Type B pancreatic cell (in vitro differentiated cells): ENCODE measurements around the gene CDHR2. TPM values are rescaled to one million over a fixed set of nuclear protein-coding genes. Genes with fewer than 3 reads are reported as not detected.
A peak's percentile ranks its signal among the peaks of the same experiment; 100 is the strongest.

ENCODE experiments used
- DNase-seq: peaks from one replicate; pipeline ENCODE4 v3.0.0; 2021; ENCODE audit warnings: mixed read lengths; ENCODE audit not compliant: unreplicated experiment; ENCODE audit errors: extremely low spot score
- H3K27ac Mint-ChIP-seq: 2 replicates; pipeline ENCODE4 v1.8.0; 2021; ENCODE audit warnings: mild to moderate bottlenecking, mixed read lengths
- H3K27me3 Mint-ChIP-seq: 2 replicates; pipeline ENCODE4 v1.8.0; 2021; ENCODE audit warnings: mixed read lengths
- H3K36me3 Mint-ChIP-seq: 2 replicates; pipeline ENCODE4 v1.8.0; 2021; ENCODE audit warnings: mixed read lengths
- H3K4me1 Mint-ChIP-seq: one replicate; pipeline ENCODE4 v1.8.0; 2021; ENCODE audit warnings: mixed read lengths; ENCODE audit not compliant: unreplicated experiment
- H3K4me3 Mint-ChIP-seq: 2 replicates; pipeline ENCODE4 v1.8.0; 2021; ENCODE audit warnings: mild to moderate bottlenecking, mixed read lengths
- H3K9me3 Mint-ChIP-seq: 2 replicates; pipeline ENCODE4 v1.8.0; 2021; ENCODE audit warnings: mixed read lengths
- CTCF ChIP-seq: fragments of 200-600 bp; sonication (generic); conservative IDR thresholded peaks from 2 replicates; pipeline ENCODE4 v1.5.0; 2021; ENCODE audit warnings: antibody characterized with exemption, mild to moderate bottlenecking
- total RNA-seq: library from RNA; stranded (reverse); gene quantifications from 2 replicates; pipeline ENCODE4 v1.2.1, GENCODE V29; 2021; ENCODE audit warnings: low replicate concordance

The CDHR2 gene
- total RNA-seq, 1 donor from 2014 or later: 4.1 TPM

GRCh38 chr5:176536902-176537553, 12.1 kb upstream of the CDHR2 start, which contains the start of gene RNF44:
Gene RNF44 (minus strand): TSS chr5:176537402. CDS start chr5:176532472, 4,930 bp downstream.
- Mint-ChIP-seq H3K4me3 (peak within 1 kb of the TSS; percentile 99), H3K36me3 (peaks cover 3% of the 10 kb centered on the region), H3K27ac (peak within 1 kb of the TSS; percentile 100), H3K9me3 (no peaks in the 10 kb centered on the region), H3K27me3 (no peaks in the 10 kb centered on the region), H3K4me1 (peaks cover 52% of the 10 kb centered on the region)
- TF ChIP-seq CTCF: no peak
- peak; percentile 99 for DNase-seq

- no peak for TF ChIP-seq CTCF
- Mint-ChIP-seq H3K4me1 (peaks cover 58% of the 10 kb centered on the region), H3K27me3 (no peaks in the 10 kb centered on the region), H3K4me3 (peak overlapping the region; percentile 99), H3K36me3 (peaks cover 3% of the 10 kb centered on the region), H3K27ac (peak overlapping the region; percentile 100), H3K9me3 (no peaks in the 10 kb centered on the region)
- DNase-seq: peak; percentile 96
These were observed 11.4 kb upstream of the CDHR2 start for GRCh38 chr5:176537554-176538229.

DNA sequence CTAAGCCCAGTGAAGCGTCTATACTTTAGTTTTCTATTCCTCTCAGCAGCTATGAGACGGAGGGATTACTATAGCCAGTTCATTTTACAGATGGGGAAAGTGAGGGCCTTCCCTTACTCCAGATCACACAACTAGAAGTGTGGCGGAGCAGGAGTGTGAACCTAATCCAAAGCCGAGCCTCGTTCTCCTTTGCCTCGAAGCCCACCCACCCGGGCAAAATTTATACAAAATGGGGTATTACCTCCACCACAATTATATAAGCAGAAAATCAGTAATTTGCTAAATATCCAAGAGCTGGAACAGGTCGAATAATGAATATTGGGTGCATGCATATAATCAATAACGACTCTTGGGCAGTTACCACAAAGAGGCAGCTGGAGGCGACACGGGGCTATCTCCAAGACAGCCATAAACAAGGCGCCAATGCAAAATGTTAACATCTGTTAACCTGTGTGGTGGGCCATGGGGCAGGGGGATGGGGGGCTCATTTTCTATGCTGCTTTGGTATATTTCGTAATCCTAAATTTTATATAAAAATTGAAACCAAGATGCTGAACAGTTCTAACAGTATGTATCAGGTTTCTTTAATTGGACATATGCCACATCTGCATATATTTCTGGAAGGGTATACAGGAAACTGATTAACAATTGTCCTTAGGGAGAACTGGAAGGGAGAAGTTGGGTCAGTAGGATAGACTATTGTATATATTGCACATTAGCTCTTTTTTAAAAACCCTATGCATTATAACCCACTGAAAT, 10.7 kb upstream of the CDHR2 start:
- H3K27ac Mint-ChIP-seq: peak overlapping the region; percentile 100
- H3K9me3 Mint-ChIP-seq: no peaks in the 10 kb centered on the region
- DNase-seq: no peak
- no peak for TF ChIP-seq CTCF
- peaks cover 3% of the 10 kb centered on the region for H3K36me3 Mint-ChIP-seq
- H3K27me3 Mint-ChIP-seq: no peaks in the 10 kb centered on the region
- peaks cover 55% of the 10 kb centered on the region for H3K4me1 Mint-ChIP-seq
- peak overlapping the region; percentile 99 for H3K4me3 Mint-ChIP-seq

DNA sequence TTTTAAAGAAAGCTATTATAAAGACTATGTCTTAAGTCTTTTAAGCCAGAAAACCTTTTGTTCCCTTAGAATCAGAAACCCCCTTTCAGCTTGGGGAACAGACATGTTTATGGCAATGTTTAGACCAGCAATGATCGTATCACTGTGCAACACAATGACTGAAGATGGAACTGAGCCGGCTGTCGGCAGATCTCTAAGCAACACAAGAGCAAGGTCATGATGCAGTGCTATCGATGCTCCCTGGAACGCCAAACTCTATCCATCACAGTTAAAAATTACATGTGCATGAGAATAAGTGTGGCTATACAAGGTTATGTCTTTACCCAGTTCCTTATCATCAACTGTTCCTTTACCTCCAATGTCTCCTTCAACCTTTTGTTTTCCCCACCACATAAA, 10.2 kb upstream of the CDHR2 start:
- Mint-ChIP-seq H3K4me3 (no peak overlapping the region), H3K36me3 (peaks cover 3% of the 10 kb centered on the region), H3K27me3 (no peaks in the 10 kb centered on the region), H3K9me3 (no peaks in the 10 kb centered on the region), H3K4me1 (peaks cover 50% of the 10 kb centered on the region), H3K27ac (no peak overlapping the region)
- DNase-seq: no peak
- TF ChIP-seq CTCF: no peak

GRCh38 chr5:176540476-176540899, 8.7 kb upstream of the CDHR2 start:
- no peak for DNase-seq
- Mint-ChIP-seq H3K27ac (peak overlapping the region; percentile 84), H3K36me3 (peaks cover 3% of the 10 kb centered on the region), H3K27me3 (no peaks in the 10 kb centered on the region), H3K9me3 (no peaks in the 10 kb centered on the region), H3K4me1 (peaks cover 45% of the 10 kb centered on the region), H3K4me3 (peak overlapping the region; percentile 74)
- no peak for TF ChIP-seq CTCF
